HG03354 (cell line): Measurements from ENCODE around the gene STAT1.

Experiments
- ATAC-seq: cut with Tn5 transposase; IDR thresholded peaks from one replicate; pipeline ENCODE4 v1.9.1; 2021; ENCODE audit warnings: mild to moderate bottlenecking; ENCODE audit not compliant: unreplicated experiment, poor library complexity, severe bottlenecking

The STAT1 gene

DNA sequence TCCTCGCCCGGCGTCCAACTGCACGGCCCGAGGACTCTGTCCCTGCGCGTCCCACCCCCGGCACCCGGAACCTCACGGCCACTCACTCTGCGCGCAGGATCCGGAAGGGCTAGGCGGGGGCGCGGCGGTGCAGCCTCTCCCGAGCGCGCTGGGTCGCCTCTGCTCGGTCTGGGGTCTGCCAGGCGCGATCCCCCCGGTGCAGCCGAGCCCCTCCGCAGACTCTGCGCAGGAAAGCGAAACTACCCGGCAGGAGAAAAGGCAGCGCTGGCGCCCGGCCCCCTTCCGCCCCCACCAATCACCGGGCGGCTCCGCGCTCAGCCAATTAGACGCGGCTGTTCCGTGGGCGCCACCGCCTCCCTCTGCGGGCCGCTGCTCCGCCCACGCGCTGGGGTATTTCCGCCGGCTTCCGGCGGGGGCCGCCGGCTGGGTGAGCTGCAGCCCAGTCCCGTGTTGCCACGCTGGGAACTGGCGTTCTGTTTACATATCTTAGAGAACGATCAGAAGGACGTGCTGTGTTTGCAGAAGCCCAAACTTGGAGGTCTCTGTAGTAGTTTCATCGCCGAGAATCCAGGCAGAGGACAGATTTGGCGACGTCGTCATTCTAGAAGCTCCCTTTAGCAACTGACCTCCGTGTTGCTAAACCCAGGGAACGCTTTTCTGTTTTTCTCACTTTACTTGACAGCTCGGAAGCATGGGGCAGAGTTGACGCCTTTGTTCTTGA is at the start of gene STAT1:
Gene STAT1, minus strand, starts transcription at position 240 of the 721 bp plus-strand sequence. CDS start 4,168 bp downstream, outside the sequence.
- ATAC-seq, result peak; percentile 84

DNA sequence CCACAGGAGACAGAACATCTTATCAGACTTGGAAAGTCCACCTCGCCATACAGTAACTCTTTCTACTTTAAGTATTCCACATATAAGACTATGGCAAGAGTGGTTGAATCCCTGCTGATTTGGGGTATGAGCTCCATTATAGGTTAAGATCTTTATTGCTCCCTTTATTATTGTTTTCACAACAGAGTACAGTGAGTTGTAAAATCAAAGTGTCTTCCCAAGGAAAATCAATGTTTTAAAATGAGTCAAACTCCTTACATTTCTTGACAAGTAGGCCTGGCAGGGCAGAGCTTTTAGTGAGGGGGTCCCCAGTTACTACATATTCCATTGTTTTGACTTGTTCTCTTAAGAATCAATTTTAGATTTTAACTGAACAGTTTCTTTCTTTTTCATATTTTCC is 49.6 kb upstream of the STAT1 start:
- ATAC-seq, result no peak

DNA sequence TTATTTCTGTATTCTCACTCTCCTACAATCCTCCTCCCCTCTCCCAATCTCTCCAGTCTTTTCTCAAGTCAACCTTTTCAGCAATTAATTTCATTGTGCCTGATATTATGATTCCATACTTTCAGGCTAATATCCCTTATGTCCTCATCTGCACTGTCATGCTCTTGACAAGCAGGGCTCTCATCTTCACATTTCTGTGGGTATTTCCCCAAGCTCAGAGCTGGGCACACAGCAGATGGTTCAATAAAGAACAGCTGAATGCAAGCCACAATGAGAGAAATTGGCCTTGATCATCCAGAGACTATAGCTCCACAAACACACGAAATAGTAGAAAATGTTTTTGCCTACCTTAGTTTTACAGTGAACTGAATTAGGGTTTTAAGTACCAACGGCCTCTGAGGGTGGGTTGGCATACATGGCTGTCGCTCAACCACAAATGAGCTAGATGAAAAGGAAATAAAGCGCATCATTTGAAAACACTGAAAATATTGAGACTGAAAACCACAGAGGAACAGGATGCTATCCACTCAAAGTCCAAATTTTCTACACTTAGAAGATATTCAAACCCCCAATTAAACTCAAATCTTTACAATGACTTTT is 47.5 kb upstream of the STAT1 start:
- no peak for ATAC-seq

DNA sequence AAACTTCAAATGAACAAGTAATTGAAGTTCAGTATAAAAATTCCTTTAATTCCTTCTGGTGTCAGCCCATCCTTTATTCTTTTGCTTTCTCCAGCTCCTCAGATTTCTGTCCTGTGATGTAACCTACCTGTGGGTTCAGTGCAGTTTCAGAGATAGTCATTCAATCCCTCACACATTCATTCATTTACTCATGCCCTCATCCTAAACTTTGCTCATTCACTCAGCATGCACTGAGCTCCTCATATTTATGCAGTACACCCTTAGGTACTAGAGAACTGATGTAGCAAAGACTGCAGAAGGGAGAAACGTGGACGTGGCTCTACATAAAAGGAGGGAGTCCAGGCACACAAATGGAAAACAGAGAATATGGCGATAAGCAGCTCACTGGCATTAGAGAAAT is 45.3 kb upstream of the STAT1 start:
- ATAC-seq, result no peak

DNA sequence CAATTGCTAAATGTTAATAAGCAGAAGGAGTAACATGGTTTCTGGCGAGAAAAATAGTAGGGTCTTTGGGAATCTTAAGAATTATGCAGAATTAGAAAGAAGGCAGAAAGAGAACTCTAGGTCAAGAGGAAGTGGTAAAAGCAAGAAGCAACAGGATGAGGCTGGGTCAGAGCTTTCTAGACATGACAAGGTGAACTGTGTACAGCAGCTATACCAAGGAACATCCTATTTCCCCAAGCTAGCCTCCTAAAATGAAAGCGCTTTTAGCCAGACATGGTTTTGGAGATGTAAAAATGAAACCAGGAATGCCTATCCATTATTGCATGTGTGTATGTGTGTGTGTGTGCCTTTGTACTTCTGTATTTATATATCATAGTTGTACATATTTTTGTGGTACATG is 42.3 kb upstream of the STAT1 start:
- ATAC-seq, result no peak

DNA sequence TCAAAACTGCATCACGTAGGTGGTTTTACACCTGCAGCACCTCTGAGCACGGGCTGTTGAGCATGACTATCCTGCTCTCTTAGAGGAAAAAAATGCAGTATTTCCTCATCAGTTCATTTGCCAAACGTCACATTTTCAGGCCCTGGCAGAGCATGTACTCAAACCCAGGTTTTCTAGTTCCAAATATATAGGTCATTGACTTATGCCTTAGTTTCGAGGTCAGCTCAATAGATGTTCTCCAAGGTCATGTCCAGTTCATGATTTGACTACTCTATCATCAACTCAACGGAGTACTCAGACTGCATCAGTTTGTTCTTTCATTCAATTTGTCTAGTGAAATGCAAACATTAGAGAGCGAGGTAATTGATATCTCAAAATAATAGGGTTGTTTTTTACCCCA is 39.3 kb upstream of the STAT1 start:
- ATAC-seq, result no peak

DNA sequence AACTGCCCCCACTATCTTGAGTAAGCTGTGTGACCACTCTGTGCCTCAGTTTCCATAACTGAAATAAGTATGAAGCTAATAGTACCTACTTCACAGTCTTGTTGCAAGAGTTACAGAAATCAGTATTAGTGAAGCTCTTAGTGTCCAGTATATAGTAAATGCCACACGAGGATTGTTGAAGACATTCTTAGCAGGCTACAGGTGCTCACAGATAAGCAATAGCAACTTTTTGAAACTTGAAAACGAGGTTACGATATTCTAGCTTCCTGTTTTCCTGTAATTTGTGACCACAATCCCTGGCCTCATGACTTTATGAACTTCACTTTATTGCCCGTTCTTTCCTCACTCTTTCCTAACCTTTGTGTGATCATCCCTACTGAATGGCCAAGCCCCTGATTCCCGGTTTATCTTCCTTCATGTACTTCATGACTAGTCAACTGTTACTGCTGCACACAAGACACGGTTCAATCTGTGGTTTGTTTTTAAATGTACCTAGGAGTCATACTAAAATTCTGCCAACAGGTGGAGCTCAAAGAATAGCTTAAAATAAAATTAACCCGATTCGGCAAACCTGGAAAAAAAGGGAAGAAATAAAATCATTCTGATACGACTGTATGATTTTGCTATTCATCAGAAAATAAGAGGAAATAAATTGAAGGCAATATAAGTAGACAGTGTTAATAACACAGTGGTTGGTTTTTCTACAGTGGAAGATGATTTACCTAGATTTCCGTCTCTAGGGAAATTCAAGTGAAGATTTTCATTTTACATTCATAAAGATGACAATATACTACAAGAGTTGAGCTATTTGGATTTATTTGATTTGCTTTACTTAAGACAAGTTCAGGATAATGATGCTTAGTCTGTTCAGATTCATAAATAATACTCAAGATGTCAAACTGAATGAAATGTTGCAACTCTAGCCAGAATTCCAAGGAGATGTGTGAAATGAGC is 38.1 kb upstream of the STAT1 start:
- peak; percentile 48 for ATAC-seq

DNA sequence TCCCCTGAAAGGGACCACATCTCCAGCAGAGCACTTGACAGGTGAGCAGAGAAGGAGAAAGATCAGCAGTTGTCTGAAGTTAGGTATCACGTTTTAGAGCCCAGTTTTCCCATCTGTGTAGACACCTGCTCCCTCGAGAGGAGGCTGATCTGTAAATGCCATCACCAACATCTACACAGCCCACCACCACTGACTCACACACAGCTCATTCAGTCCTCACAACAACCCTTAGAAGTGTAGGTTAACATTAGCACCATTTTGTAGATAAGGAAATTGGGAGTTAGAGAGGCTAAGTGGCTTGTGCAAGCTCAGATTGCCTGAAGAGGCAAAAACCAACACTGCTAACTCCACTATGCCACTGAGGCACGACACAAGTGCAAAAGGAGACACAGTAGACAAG is 37.2 kb upstream of the STAT1 start:
- ATAC-seq, result no peak

DNA sequence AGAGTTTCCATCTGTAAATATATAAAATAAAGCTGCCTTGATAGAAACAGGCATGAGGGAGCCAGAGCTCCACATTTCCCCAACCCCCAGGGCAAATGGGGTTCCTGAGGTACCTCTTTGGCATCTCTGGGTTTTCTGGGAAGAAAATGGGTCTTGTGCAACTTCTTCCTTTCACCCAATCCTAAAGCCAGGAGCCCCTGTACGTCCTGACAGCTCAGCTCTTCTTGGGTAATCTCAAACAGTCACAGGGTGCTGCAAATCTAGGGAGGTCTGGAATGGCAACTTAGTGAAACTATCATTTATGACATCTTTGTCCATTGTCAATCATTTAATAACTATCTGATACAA is 36.6 kb upstream of the STAT1 start:
- no peak for ATAC-seq

DNA sequence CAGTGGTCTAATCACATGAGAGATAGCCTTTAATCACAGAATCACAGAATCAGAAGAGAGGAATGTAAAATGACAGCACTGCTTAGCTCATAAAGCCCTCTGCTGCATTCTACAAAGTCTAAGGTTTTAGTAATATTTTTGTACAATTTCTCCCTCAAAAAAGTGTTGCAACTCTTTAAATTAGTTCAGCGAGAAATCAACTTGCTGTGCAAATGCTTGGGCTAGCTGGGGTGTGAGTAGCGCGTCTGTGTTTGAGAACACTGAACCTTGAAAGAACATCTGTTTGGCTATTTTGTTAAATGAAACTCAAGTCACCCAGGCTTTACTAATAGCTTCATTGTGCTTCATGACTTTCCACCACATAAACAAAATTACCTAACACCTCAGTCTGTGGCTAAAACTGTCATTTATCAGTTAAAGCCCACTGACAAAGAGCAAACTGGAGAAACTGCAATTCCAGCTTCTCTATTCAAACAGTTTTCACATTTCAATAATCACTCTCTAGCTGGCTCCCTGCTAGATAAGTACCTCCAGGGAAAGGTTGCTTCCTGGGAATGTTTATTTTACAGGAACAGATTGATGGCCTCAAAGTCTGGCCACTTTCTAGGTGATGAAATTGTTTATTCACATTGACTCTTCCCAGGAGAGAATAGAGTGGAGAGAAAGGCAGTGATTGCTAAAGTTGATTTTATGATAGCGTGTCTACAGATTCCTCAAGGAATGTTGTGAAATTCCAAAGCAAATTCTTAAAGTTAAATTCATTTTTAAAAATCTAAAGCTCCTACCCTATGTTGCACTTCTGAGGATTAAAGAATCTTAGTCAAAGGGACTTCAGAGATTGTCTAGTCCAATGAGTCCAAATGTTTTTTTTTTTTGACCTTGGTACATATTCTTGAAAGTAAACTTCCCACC is 36.0 kb upstream of the STAT1 start:
- ATAC-seq, result peak; percentile 91

DNA sequence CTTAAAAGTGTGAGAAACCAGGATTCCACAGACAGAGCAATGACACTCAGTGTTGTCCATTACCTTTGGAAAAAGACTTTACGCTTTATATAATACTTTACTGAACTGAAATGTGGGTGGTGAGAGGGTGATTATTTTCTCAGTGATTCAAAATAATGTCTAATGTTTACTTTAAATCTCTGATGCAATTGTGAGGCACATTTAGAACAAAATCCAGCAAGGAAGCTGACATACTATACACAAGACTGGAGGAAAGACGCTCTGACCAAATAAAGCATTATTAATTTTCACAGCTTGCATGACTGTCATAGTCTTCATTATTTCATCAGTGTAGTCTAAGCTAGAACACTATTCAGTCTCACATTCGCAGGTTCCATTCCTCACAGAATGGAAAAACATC is 34.1 kb upstream of the STAT1 start:
- no peak for ATAC-seq

DNA sequence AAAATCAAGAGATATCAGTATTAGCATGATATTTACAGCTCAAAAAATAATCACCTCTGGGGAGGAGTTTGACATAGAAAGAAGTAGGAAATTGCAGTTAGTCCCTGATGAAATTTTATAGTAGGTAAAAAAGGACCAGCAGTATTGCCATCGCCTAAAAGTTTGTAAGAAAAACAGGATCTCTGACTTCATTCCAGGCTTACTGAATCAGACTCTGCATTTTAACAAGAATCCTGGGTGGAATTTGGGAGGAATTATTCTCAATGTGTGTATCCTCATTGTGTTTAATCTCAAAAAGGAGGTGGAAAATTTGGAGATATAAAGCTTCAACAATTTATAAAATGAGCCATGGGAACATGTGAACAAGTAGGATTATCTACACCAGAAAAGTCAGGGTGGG is 31.2 kb upstream of the STAT1 start:
- ATAC-seq, result no peak

DNA sequence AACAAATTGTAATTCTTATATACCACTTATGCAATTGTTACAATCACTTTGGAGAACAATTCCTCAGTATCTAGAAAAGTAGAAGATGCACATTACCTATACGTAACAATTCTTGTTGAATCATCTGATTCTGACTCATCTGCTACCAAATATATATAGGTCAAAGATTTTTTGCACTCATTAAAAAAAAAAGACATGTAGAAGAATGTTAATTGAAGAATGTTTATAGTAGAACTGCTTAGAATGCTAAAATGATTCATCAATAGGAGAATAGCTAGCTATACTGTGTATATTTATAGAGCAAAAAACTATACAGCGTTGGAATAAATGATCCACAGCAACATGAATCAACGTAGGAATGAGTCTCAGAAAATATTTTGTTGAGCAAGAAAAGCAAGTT is 29.5 kb upstream of the STAT1 start:
- no peak for ATAC-seq

DNA sequence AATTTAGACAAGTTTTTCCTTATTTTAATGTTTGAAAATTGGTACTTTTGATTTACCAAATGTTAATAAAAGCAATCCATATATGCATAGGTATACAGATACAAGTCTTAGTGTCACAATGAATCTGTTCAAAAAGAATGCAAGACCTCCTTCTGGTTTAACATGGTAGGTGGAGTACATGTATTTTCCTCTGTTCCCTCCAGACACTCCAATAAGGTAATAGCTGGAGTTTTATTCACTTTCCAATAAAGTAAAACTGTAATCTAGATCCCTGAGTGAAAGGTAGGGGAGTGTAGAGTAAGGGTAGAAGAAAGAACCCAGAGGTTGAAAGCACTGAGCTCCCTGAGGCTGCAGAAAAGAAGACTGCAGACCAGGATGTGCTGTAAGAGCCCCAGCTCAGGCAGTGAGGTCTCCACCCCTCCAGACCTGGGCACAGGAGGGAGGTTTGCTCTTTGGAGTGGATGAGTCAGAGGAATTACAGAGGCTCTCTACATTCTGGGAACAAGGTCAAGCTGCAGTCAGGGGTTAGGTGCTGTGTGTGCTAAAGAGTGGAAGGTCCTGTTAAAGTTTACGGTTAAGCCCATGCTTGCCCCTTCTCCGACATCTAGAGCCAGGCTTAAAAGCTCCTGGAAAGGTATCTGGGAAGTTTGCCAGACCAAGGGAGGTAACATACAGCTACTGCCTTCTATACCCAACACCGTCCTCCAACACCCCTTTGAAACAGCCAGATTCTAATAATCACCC is 27.6 kb upstream of the STAT1 start:
- no peak for ATAC-seq

DNA sequence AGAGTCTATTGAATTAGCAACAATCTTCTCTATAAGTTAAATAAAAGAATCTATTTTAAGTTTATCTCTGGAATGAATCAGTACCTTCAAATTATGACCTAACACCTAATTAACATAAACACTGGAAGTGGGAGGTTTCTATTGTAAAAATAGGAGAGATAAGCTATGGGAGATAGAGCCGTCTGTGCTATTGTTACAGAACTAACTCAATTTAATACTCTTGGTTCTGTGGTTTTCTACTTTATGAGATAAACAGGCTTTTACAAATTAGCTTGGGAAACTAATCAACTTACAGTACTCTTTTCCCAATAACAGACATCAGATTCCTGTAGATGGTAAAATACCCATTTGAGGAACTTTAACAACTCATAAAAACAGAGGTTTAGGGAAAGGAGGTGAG is 25.6 kb upstream of the STAT1 start:
- ATAC-seq, result no peak

DNA sequence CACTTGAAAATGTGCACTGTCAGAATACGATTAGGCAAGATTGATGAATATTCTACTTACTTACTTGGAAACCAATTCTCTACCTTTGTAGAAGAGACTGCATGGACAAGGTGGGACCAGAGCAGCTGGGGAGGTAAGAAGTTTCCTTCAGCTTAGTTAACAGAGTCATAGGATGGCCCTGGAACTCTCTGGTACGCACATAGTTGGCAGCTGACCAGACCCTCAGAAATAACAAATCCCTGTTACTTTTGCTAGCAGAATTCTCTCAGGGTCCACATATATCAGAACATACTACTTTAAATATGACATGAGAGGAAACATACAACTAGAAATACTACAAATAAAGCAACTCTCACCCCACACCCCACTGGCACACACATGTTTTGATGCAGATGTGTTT is 24.8 kb upstream of the STAT1 start:
- no peak for ATAC-seq

DNA sequence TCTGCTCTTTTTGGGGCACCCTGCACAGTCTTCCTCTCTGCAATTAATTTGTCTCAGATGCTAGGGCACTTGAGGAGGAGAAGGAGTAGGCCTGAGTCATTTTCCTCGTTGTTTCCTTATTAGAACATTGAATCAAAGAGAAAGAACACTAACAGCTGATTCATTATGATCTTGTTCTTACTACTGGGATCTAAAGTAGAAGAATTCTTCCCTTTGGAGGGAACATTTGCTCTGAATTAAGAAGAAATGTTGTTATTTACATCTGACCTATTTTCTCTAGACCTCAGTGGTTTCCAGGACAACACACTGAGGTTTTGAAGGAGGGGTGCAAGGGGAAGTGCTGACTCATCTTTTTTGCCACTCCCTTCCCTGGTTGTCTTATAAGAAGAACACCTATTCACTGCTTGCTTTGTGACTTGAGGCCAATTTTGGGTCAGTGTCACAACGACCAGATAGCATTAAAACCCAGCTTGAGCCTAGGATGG is 24.3 kb upstream of the STAT1 start:
- peak; percentile 54 for ATAC-seq

DNA sequence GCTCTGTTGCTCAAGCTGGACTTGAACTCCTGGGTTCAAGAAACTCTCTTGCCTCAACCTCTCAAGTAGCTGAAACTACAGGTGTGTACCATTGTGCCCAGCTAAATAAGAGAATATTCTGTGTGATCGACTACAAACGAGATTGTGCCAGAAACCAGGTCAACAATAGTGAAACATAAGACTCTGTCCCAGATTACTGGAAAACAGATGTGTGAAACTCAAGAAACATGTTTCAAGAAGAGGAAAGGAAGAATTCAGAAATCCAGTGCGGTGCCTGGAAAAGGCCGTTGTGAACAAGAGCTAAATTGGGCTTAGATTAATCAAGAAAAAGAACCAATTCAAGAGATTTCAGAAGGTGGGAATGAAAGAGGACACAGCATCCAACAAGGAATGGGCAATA is 23.4 kb upstream of the STAT1 start:
- no peak for ATAC-seq

DNA sequence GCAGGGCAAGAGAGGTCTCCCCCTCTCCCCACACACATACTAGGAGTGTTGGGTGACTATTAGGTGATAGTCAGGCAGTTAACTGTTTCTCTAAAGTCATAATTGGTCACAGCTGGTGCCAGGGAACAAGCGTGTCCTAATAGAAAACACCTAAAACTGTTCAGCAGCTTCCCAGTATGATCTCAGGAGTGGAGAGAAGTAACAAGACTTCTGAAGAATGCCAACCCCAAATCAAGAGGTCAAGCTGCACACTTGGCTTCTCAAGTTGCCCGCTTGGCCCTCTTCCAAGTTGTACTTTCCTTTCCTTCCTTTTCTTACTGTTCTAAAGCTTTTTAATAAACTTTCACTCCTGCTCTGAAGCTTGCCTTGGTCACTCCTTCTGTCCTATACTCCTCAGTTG is 22.4 kb upstream of the STAT1 start:
- ATAC-seq, result no peak
